HG03066 (cell line): ENCODE results near the gene NRGN.

ENCODE experiments used
- ATAC-seq: cut with Tn5 transposase; IDR thresholded peaks from one replicate; pipeline ENCODE4 v1.9.1; 2021; ENCODE audit warnings: low read depth; ENCODE audit not compliant: unreplicated experiment

The NRGN gene

GRCh38 chr11:124739479-124740276 lies at the start of gene NRGN:
Gene NRGN (plus strand): TSS chr11:124739942. CDS start chr11:124740085, 143 bp downstream.
- ATAC-seq = peak; percentile 96

GRCh38 chr11:124693142-124693541 lies 46.6 kb upstream of the NRGN start:
- no peak for ATAC-seq

DNA sequence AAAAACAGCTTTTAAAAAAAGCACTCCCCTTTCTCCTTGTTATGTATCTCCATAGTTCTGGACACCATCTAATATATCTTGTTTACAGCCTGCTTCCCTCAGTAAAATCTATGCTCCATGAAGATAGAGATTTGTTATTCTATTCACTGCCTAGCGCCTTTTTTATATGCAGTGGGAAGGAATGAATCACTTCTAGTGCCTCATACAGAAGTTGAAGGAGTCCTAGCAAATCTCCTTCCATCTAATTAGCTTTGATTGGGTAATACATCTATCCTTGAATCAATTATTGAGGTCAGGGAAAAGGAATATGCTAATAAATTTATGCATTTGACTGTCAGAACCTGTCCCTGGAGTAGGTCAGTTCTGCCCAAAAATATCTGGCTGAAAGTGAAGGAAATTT lies 40.2 kb upstream of the NRGN start:
- ATAC-seq = no peak

DNA sequence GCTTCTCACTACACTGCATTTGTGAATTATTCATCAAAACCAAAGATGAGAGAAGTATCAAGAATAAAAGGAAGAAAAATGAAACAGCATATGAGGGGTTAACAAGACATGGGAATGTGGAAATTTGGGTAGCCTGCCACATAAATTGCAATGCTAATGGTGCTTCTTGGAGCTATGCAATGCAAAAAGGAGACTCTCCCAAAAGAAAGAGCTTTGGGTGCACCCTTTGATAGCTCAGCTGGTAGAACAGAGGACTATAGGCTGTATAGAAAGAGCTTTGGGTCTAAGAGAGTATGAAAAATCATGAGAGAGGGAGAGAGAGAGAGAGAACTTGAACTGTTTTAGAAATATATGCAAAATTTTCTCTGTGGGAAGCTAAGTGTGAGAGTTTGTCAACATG lies 39.7 kb upstream of the NRGN start:
- ATAC-seq = no peak

GRCh38 chr11:124707829-124708228 lies 31.9 kb upstream of the NRGN start:
- ATAC-seq = no peak

- ATAC-seq = no peak
These were observed 27.4 kb upstream of the NRGN start for GRCh38 chr11:124712392-124712791.

GRCh38 chr11:124716591-124716990 lies 23.2 kb upstream of the NRGN start:
- no peak for ATAC-seq

DNA sequence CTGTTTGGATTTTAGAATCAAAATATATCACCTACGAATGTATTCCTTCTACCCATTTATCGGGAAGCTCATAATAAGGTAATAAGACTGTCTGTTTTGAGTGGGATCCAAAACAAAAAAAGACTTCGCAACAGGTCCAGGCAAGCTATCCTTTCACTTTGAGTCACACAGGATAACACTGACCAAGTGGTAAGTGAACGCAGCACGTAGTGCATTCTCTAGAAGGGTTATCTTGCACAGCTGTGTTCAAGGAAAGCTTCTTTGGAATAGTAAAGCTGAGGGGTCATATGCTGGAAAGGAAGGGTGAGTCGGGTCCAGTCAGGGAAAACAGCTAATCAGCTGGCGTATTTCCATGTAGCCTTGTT lies 22.3 kb upstream of the NRGN start:
- peak; percentile 52 for ATAC-seq

DNA sequence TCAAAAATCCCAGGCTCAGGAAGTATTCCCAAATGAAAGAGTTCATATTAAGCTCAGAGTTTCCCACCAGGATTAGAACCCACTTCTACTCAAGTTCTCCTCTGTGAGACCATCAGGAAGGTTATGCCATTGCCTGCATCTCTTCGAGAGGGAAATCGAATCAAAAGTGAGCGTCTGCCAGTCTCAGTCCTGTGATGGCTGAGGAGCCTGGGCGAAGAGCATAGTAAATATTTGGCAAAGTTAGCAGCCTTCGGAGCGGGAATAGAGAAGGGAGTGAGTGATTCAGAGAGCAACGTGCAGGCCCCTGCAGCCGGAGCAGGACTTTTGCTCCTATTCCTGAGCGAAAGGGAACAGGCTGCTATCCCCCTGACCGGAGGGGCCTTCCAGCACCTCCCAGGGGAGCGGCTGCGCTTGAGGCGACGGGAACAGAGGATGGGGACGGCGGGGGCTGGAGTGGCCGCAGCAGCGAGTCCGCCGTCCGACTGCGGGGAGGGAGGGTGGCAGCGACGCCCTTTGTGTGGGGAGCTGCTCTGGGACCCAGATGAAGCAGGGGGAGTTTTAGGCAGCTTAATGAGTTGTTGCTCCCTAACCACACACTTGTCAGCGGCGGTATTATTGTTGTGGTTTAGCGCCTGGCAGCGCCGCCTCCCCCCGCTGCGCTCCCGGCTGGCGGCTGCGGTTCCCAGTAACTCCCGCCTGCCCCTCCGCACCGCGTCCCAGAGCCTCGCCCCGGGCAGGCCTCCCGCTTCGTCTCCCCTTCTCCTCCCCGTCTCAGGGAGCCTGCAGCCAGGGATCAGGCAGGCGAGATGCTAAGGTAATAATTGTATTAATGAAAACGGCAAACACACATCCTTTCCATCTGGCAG lies 21.7 kb upstream of the NRGN start:
- ATAC-seq = no peak

DNA sequence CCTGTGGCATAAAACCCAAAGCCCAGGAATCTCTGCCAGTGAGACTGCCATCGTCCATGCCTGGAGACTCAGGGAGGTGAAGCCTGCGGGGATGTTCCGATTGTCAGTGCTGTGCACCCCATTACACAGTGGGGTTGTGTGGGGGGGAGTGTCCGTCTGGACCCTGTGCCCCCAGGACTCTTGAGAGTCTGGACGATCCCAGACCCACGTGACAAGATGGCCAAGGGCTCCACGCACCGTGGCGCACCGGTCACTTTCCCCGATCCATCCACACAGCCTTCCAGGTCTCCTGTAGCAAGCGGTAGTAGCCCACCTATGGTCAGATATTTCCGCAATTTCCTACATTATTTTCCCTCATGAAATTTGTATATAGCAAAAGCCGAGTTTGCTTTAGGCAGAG lies 20.9 kb upstream of the NRGN start:
- ATAC-seq = no peak

GRCh38 chr11:124719534-124719933 lies 20.2 kb upstream of the NRGN start:
- ATAC-seq = no peak

DNA sequence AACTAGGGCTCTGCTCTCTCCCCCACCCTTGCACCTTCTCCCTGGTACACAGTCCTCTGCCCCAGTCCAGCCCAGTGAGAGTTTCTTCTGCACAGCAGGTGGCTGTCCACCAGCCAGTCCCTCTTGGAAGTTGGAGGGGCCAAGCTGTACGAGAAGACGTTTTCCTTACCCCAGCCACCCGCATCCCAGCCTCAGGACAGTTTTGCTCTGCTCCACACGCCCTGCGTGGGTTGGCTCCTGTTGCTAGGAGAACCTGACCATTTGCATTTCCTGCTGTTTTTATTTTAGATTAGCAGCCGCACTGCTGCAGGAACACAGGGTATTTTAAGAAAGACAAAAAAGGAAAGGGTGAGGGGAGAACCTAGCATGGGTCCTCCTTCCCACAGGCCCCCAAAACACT lies 17.6 kb upstream of the NRGN start:
- ATAC-seq = no peak

DNA sequence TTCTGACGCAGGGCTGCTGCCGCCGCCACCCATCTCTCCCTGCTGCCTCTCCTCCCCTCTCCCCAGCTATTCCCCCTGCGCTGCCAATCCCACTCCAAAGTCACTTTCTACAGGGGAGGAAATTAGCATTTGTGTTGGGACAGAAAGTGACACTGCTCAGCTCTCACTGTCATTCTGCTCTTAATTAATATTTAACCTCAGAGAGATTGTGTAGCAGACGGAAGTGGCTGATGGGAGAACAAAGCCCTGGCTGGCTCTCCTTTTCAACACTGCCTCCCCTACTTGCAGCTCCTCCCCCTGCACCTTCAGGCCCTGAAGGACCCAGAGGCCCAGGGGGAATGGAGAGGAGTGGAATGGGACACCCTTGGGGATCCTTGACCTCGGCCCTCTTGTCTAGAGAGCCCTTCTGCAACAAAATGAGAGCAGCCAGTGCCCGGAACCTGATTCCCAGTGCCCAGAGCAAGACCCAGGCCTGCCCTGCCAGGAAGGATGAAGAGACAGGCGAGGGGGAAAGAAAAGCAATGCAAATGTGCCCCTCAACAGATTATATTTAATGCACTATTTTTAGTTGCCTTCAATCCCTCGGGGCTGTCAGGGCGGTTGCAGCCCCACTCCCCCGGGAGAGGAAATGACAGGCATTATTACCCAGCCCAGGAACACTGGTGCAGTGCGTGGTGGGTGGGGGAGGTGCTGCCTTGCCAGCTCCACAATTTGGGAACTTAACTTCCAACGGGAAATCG lies 14.6 kb upstream of the NRGN start:
- ATAC-seq = peak; percentile 95

GRCh38 chr11:124725719-124726105 lies 14.0 kb upstream of the NRGN start:
- peak; percentile 19 for ATAC-seq

DNA sequence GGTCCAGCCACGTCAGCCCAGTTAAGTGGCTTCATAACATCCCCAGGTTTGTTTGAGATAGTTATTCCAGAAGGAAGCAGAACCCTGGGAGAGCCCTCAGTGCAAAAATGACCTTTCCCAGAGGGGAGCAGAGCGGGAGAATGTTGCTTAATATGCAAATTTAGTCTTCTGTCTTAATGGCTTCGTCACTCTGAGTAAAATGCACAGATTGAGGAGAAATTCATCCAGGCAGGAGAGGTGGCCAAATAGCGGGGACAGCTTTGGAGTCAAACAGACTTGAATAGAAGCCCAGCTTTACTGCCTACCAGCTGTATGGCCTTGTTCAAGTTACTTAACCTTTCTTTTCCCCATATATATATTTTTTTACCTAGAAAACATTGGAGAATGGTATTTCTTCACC lies 12.3 kb upstream of the NRGN start:
- ATAC-seq = no peak

- ATAC-seq = no peak
These were observed 11.6 kb upstream of the NRGN start for GRCh38 chr11:124728134-124728533.

- ATAC-seq = no peak
These were observed 10.2 kb upstream of the NRGN start for GRCh38 chr11:124729571-124729970.

- ATAC-seq = no peak
These were observed 7.5 kb upstream of the NRGN start for GRCh38 chr11:124732230-124732629.

DNA sequence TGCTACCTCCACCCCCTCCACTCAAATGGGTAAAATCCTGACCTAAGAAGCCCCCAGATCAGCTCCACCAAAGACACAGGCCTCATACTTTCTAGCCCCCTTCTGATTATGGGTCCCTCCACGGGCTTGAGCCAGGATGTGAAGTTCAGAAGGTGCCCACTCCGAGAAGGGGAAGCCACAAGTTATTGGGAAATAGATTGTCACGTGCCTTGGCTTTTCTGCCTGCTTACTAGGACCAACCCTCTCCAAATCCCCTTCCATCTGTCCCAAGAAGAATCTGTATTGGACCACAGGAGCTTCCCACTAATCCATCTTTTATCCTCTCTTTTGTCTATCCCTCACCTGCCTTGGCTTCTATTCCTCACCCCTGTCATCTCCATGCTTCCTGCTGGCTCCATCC lies 3.0 kb upstream of the NRGN start:
- ATAC-seq = no peak

DNA sequence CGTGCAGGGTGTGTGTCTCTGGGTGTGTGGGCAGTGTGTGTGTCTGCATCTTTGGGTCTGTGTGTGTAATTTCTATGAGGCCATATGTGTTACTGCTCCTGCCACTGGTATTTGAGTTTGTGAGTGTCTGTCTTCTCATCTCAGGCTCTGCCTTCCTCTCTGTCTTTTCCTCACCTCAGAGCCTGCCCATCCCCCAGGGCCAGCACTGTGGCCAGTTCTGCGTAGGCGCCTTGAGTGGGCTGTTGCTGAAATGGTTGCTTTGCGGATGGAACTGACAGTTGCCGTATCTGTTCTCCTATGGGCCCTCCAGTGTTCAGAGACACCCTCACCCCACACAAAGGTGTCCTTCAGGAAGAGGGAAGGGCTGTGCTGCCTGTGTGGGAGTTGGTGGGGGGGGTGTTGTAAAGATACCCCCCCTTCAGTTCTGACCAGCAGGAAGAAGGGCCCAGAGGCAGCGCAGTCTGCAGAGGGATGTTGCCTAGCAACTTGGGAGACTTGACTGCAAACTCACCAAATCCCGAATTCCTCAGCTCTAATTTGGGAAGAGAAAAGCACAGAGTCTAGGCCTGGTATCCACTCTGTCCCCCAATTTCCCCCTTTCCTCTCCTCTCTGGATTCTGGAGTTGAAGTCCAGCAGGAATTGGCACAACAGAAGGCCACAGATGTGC lies 2.0 kb upstream of the NRGN start:
- no peak for ATAC-seq
